Caco-2 (cell line): ENCODE data around the gene NOS1AP. TPM values are rescaled to one million over a fixed set of nuclear protein-coding genes. Genes with fewer than 3 reads are reported as not detected.

Experiments used
- BruUV-seq: library from RNA; stranded (reverse); fragments of 400-500 nt; replicated peaks from 2 replicates; lab custom pipeline; 2021; lab: Mats Ljungman, UMichigan
- CTCF ChIA-PET: fragments of 300-600 bp; sonication (Branson Sonifier 250); formaldehyde crosslinking; loops from one replicate; lab custom pipeline; 2022; ENCODE audit warnings: antibody characterized with exemption; lab: Charles Lee
- POLR2A ChIA-PET: fragments of 300-600 bp; sonication (Branson Sonifier 250); formaldehyde crosslinking; loops from one replicate; lab custom pipeline; 2022; ENCODE audit warnings: antibody characterized with exemption; lab: Charles Lee
- DNase-seq, 2 experiments: peaks; one replicate each; pipeline versions ENCODE4 v3.0.0 to v3.0.0-alpha.2; 2020 to 2022
- H3K27me3 ChIP-seq: replicated peaks from 2 replicates; pipeline ENCODE4 v1.6.0; 2011; ENCODE audit warnings: low read length; ENCODE audit not compliant: control insufficient read depth, insufficient read depth
- H3K36me3 ChIP-seq: 2 replicates; pipeline ENCODE4 v1.5.1; 2011; ENCODE audit warnings: low read length; ENCODE audit not compliant: control insufficient read depth, insufficient read depth
- H3K4me1 ChIP-seq: fragments of 250-450 bp; sonication (Bioruptor Pico); 2 replicates; pipeline ENCODE4 v1.5.1; 2020; ENCODE audit warnings: mild to moderate bottlenecking
- H3K4me3 ChIP-seq: 2 replicates; pipeline ENCODE4 v1.5.1; 2011; ENCODE audit warnings: low read depth, mild to moderate bottlenecking, control low read depth, low read length
- H3K9me3 ChIP-seq: fragments of 250-450 bp; sonication (Bioruptor Pico); 2 replicates; pipeline ENCODE4 v1.5.1; 2020; ENCODE audit warnings: mild to moderate bottlenecking, moderate library complexity
- H3K27ac Mint-ChIP-seq: one replicate; pipeline ENCODE4 v1.8.0; 2022; ENCODE audit warnings: mixed read lengths; ENCODE audit not compliant: unreplicated experiment
- H3K27me3 Mint-ChIP-seq: one replicate; pipeline ENCODE4 v1.8.0; 2022; ENCODE audit warnings: mixed read lengths; ENCODE audit not compliant: insufficient read depth, unreplicated experiment
- H3K36me3 Mint-ChIP-seq: one replicate; pipeline ENCODE4 v1.8.0; 2022; ENCODE audit warnings: mild to moderate bottlenecking, mixed read lengths; ENCODE audit not compliant: insufficient read depth, unreplicated experiment
- H3K4me1 Mint-ChIP-seq: one replicate; pipeline ENCODE4 v1.8.0; 2022; ENCODE audit warnings: low read depth, mixed read lengths; ENCODE audit not compliant: unreplicated experiment
- H3K4me3 Mint-ChIP-seq: one replicate; pipeline ENCODE4 v1.8.0; 2022; ENCODE audit warnings: mild to moderate bottlenecking, moderate library complexity, mixed read lengths; ENCODE audit not compliant: unreplicated experiment
- H3K9me3 Mint-ChIP-seq: one replicate; pipeline ENCODE4 v1.8.0; 2022; ENCODE audit warnings: mixed read lengths; ENCODE audit not compliant: unreplicated experiment
- CTCF ChIP-seq, 2 experiments: fragments of 200-600 bp in 1 of 2; IDR thresholded peaks; 1 replicate in 1 of 2; 2 replicates in 1 of 2; pipeline versions ENCODE4 v1.5.1 to v1.8.0; 2011 to 2022; ENCODE audit warnings: antibody characterized with exemption in 1 of 2, control low read depth in 1 of 2, inconsistent platforms in 1 of 2, low read depth in 1 of 2, low read length in 1 of 2, mild to moderate bottlenecking in 1 of 2, moderate library complexity in 1 of 2; ENCODE audit not compliant: insufficient read depth in 1 of 2, severe bottlenecking in 1 of 2, unreplicated experiment in 1 of 2
- intact Hi-C: fragments of 100-400 bp; cut with micrococcal nuclease; formaldehyde crosslinking; loops from one replicate; pipeline ENCODE4 v1.10.0; 2022; ENCODE audit not compliant: unreplicated experiment
- total RNA-seq: library from RNA; stranded (reverse); gene quantifications from 2 replicates; pipeline ENCODE4 v1.2.3, GENCODE V29; 2022

The NOS1AP gene
- total RNA-seq, 1 experiment from 2014 or later = 5.5 TPM

GRCh38 chr1:162368451-162368850 lies 299.0 kb downstream of the NOS1AP start:
- no peaks in the 10 kb centered on the region for H3K9me3 Mint-ChIP-seq
- H3K36me3 ChIP-seq = no peaks in the 10 kb centered on the region; the same call in 1 of the 2 replicates
- no peaks in the 10 kb centered on the region; the same call in 1 of the 2 replicates for H3K4me1 ChIP-seq
- no peaks in the 10 kb centered on the region for H3K36me3 Mint-ChIP-seq
- DNase-seq = no peak
- no peaks in the 10 kb centered on the region for H3K27me3 Mint-ChIP-seq
- no peaks in the 10 kb centered on the region for H3K27me3 ChIP-seq
- TF ChIP-seq CTCF (IDR thresholded peaks at IDR 0.05; ENCODE audit: insufficient read depth in 1 of 2, low read depth in 1 of 2, low read length in 1 of 2, severe bottlenecking in 1 of 2, unreplicated experiment in 1 of 2) = no peak
- H3K4me3 ChIP-seq = no peak overlapping the region
- H3K4me3 Mint-ChIP-seq = no peak overlapping the region
- H3K4me1 Mint-ChIP-seq = peaks cover 8% of the 10 kb centered on the region
- no peak overlapping the region for H3K27ac Mint-ChIP-seq
- no TSS peak for BruUV-seq
- POLR2A ChIA-PET = no interaction called here
- intact Hi-C loops = no loop called here
- no peaks in the 10 kb centered on the region for H3K9me3 ChIP-seq
- CTCF ChIA-PET = interaction anchor here (1.0 kb wide), 1 partner anchor 11 kb away, joined by 3 read pairs; no protein-coding TSS in a partner anchor

GRCh38 chr1:162369571-162369970 lies 300.1 kb downstream of the NOS1AP start:
- no peaks in the 10 kb centered on the region for H3K36me3 Mint-ChIP-seq
- POLR2A ChIA-PET = no interaction called here
- H3K27me3 Mint-ChIP-seq = no peaks in the 10 kb centered on the region
- no peak overlapping the region for H3K27ac Mint-ChIP-seq
- DNase-seq = no peak
- intact Hi-C loops = no loop called here
- no peaks in the 10 kb centered on the region; the same call in 1 of the 2 replicates for H3K36me3 ChIP-seq
- no peak for TF ChIP-seq CTCF (IDR thresholded peaks at IDR 0.05; ENCODE audit: insufficient read depth in 1 of 2, low read depth in 1 of 2, low read length in 1 of 2, severe bottlenecking in 1 of 2, unreplicated experiment in 1 of 2)
- peaks cover 8% of the 10 kb centered on the region for H3K4me1 Mint-ChIP-seq
- no TSS peak for BruUV-seq
- H3K4me3 ChIP-seq = no peak overlapping the region
- no peaks in the 10 kb centered on the region for H3K27me3 ChIP-seq
- H3K4me1 ChIP-seq = peaks cover 4% of the 10 kb centered on the region; the same call in 1 of the 2 replicates
- H3K9me3 ChIP-seq = no peaks in the 10 kb centered on the region
- CTCF ChIA-PET = no interaction called here
- no peaks in the 10 kb centered on the region for H3K9me3 Mint-ChIP-seq
- H3K4me3 Mint-ChIP-seq = no peak overlapping the region

GRCh38 chr1:162370161-162370560 lies 300.7 kb downstream of the NOS1AP start:
- Mint-ChIP-seq H3K27me3 (no peaks in the 10 kb centered on the region), H3K27ac (no peak overlapping the region), H3K9me3 (no peaks in the 10 kb centered on the region), H3K36me3 (no peaks in the 10 kb centered on the region), H3K4me1 (peaks cover 8% of the 10 kb centered on the region), H3K4me3 (no peak overlapping the region)
- CTCF ChIA-PET = no interaction called here
- no peak for DNase-seq
- BruUV-seq = no TSS peak
- no peaks in the 10 kb centered on the region; the same call in 1 of the 2 replicates for H3K36me3 ChIP-seq
- H3K4me3 ChIP-seq = no peak overlapping the region
- no peaks in the 10 kb centered on the region for H3K9me3 ChIP-seq
- no peak for TF ChIP-seq CTCF (IDR thresholded peaks at IDR 0.05; ENCODE audit: insufficient read depth in 1 of 2, low read depth in 1 of 2, low read length in 1 of 2, severe bottlenecking in 1 of 2, unreplicated experiment in 1 of 2)
- H3K4me1 ChIP-seq = peaks cover 4% of the 10 kb centered on the region; the same call in 1 of the 2 replicates
- H3K27me3 ChIP-seq = no peaks in the 10 kb centered on the region
- POLR2A ChIA-PET = no interaction called here
- intact Hi-C loops = no loop called here
